GM21526 (cell line): ENCODE measurements around the gene GTF2F1.
"Not testable (repeated sequence)": the region's sequence is repeated elsewhere in the genome, so short reads cannot be mapped to it uniquely, and the experiment has no call there.

ENCODE experiments used
- ATAC-seq: cut with Tn5 transposase; IDR thresholded peaks from one replicate; pipeline ENCODE4 v1.9.1; 2021; ENCODE audit warnings: moderate library complexity; ENCODE audit not compliant: unreplicated experiment, low FRiP score

The GTF2F1 gene

DNA sequence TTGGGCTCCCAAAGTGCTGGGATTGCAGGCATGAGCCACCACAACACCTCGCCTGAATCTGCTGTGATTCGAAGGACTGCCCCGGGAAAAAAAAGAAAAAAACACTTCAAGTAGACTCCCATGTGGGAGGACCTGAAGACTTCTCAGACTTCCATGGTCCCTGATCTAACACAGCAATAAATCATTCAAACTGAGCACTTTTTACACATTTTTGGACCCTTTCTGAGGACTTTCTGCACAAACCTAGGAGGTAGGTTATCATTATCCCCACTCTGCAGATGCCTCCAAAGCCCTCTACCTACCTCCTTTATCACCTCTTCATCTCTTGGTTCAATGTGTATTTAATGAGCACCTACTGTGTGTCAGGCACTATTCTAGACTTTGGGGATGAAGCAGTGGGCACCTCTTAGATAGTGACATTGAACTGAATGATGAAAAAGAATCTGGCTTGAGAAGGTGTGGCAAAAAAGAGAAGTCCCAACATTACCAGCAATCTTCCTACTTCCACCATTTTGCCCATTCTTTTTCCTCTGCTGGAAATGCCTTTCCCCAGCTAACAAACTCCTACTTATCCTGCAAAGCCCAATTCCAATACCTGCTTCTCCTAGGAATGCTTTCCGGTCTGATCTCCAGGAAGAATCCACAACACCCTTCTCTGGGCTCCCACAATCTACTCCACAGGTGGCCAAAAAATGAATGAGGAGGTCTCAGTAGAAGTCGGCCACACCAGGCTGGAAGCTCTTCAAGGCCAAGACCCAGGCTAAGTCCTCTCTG is 33.2 kb downstream of the GTF2F1 start:
- no peak for ATAC-seq

DNA sequence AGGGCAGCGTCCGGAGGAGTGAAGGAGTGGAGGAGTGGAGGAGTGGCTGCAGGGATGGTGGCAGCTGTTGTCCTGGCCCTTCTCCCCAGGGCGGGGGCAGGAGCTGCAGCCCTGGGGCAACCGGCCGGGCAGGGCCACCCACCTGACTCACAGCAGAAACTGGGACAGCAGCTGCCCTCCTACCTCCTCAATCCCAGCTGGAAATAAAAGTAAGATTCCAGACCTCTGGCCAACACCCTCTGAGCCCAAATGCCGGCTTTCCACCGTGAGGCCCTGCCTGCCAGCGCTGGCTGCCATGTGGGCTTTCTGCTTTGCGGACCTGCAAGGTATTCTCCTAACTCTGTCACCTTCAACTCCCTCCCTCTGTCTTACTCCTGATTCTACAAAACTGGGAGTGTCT is 35.0 kb downstream of the GTF2F1 start:
- no peak for ATAC-seq

DNA sequence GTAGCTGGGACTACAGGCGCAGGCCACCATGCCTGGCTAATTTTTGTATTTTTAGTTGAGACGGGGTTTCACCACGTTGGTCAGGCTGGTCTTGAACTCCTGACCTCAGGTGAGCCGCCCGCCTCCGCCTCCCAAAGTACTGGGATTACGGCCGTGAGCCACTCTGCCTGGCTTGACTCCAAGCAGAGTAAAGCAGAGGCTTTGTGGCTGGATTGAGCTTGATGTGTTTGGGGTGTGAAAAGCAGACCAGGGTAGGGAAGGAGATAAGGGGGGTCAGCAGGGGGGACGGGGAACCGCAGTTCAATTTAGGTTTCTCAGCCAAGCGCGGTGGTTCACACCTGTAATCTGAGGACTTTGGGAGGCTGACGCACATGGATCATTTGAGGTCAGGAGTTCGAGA is 35.8 kb downstream of the GTF2F1 start:
- ATAC-seq: no peak

DNA sequence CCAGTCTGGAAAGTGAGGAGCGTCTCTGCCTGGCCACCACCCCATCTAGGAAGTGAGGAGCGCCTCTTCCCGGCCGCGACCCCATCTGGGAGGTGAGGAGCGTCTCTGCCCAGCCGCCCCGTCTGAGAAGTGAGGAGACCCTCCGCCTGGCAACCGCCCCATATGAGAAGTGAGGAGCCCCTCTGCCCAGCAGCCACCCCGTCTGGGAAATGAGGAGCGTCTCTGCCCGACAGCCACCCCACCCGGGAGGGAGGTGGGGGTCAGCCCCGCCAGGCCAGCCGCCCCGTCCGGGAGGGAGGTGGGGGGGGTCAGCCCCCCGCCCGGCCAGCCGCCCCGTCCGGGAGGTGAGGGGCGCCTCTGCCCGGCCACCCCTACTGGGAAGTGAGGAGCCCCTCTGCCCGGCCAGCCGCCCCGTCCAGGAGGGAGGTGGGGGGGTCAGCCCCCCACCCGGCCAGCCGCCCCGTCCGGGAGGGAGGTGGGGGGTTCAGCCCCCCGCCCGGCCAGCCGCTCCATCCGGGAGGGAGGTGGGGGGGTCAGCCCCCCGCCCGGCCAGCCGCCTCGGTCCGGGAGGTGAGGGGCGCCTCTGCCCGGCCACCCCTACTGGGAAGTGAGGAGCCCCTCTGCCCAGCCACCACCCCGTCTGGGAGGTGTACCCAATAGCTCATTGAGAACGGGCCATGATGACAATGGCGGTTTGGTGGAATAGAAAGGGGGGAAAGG is 37.5 kb downstream of the GTF2F1 start:
- not testable (repeated sequence) for ATAC-seq

DNA sequence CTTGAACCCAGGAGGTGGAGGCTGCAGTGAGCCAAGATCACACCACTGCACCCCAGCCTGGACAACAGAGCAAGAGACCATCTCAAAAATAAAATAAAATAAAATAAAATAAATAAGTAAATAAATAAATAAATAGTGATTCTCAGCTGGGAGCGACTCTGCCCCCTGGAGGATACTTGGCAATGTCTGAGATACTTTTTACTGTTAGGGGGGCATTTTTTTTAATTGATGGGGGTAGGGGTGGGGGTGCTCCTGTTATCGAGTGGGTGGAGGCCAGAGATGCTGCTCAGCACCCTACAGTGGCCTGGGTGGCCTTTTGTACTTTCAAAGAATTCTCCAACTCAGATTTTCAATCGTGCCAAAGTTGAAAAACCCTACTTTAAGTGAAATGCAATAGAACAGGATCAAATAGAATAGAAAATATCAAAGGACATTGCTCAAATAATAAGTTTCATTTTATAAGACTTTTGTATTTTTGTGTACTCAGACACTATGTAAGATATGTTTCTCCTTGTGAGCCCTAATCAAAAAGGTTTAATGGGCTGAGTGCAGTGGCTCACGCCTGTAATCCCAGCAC is 38.8 kb downstream of the GTF2F1 start:
- no peak for ATAC-seq

DNA sequence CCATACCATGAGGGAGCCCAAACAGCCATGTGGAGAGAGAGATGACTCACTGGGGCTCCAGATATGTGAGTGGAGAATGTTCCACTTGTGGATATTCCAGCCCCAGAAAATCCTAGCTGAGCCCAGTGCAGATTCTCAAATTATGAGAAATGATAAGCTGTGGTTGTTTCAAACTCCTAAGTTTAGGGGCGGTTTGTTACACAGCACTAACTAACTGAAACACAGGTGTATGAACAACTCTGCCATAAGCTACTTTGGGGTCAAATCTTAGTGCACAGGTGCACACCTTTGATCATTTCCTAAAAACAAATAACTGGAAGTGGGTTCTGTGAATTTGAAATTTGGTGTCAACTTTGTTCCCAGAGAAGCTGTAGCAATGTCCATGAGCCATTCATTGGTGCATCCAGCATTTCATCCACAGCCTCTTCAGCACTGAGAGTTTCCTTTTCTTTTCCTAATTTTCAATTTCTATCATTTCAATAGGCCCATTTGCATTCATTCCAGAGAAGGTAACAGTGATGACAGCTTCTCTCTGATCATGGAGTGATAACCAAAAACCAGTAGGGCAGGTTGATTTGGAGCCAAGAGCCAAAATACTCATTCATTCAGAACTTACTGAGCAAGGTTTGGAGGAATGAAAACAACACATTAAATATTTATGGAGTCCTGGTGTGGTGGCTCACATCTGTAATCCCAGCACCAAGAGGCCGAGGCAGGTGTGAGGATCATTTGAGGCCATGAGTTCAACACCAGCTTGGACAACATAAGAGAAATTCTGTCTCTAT is 40.4 kb downstream of the GTF2F1 start:
- no peak for ATAC-seq

DNA sequence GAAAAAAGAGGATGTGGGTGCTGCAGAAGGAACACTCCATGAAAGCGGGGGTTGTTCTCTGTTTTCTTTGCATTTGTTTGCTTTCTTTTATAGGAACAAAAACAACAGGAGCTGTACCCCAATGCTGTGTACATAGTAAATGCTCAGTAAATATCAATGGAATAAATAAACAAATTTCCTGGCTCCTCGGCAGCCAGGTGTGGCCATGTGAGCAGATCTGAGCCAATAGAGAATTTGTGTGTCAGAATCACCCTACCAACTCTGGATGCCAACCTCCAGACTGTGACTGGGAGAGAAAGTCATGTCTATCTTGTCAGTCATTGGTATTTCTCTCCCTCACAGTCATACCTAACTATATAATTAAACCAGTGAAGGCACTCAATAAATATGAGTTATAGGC is 42.3 kb downstream of the GTF2F1 start:
- ATAC-seq: no peak

DNA sequence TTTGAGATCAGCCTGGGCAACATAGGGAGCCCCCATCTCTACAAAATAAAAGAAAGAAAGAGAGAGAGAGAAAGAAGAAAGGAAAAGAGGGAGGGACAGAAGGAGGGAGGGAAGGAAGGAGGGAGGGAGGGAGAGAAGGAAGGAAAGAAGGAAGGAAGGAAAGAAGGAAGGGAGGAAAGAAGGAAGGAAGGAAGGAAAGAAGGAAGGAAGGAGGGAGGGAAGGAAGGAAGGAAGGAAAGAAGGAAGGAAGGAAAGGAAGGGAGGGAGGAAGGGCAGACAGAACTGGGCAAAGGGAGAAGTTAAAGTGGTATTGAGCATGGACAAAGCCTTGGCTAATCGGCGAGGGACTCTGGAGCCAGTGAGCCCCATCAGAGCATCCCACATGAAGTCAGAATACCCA is 43.7 kb downstream of the GTF2F1 start:
- not testable (repeated sequence) for ATAC-seq

DNA sequence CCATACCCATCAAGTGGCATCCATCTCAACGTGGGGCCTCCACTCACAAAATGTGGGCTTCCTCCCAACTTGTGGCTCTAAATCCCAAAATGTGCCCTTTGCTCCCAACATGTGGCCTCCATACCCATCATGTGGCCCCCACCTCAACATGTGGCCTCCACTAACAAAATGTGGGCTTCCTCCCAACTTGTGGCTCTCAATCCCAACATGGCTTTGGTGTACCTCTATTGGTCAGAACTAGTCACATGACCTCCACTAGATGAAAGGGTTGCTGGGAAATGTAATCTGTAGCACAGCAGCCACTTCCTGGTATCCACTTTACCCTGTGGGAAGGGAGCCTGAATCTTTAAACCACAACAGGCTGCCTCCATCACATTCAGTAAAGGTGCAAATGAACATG is 49.5 kb downstream of the GTF2F1 start:
- ATAC-seq: no peak

DNA sequence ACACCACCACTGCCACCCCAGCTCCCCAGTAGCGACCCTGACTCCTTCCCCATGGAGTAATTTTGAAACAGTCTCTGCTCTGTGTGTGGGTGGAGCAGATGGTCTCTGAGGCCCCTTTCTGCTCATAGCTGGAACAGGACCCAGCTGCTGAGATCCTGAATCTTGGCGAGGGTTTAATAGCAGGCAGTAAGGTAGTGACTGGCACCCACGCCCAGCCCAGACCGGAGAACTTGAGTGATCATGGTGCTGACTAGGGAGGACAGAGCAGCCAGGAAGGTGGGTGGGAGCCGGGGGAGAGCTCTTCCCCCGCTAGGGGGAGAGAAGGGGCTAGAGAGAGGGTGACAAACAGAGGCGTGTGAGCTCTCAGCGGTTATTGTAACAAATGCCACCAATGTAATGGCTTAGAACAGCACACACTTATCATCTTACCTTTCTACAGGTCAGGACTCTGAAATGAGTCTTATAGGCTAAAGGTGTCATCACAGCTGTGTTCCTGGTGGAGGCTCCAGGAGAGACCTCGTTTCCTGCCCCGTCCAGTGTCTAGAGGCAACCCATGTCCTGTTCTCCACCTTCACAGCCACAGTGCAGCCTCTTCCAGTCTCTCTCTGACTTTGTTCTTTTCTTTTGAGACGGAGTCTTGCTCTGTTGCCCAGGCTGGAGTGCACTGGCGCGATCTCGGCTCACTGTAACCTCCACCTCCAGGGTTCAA is 52.3 kb downstream of the GTF2F1 start:
- ATAC-seq: no peak

DNA sequence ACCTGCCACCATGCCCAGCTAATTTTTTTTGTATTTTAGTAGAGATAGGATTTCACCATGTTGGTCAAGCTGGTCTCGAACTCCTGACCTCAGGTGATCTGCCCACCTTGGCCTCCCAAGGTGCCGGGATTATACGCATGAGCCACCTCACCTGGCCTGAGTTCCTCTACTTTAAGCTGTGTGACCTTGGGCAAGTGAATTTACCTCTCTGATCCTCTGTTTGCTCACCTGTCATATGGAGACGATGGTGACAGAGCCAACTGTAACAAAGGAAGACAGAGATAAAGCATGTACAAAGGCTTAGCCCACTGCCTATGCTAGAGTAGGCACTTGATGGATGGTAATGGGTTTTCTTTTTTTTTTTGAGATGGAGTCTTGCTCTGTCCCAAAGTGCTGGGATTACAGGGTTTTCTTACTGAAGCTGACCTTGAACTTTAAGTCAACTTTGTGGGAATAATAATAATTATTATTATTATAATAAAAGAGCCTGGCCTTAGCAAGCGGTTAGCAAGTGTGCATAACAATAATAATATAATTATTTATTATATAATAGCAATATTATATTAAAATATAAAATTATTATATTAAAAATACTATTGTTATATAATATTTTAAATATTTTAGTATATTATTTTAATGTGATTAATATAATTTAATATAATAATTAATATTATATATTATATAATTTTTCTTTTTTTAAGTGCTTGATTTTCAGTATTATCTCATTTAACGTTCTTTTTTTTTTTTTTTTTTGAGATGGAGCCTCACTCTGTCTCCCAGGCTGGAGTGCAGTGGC is 58.3 kb downstream of the GTF2F1 start:
- ATAC-seq: no peak

DNA sequence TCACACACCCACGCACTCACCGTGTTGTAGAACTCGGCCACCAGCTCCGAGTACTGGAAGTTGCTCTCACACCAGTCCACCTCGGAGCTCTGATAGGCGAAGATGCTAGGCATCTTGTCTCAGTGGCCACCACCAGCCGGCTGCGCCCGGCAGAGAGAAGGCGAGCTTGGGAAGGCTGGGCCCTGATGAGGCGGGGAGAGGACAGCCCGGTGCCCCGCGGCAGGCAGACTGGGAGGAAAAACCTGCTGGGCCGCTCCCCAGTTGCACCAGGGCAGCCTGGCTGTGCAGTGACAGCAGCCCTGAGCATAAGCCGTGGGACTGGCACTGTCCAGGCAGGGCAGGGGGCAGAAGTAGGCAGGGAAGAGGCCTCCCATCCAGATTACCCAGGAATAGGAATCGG is 59.5 kb downstream of the GTF2F1 start, which contains the start of gene ACER1:
TSS of gene ACER1 (minus strand) at position 174 of the 400 bp plus-strand sequence. CDS start at position 113, 61 bp downstream.
- no peak for ATAC-seq
